GM18517 (cell line): ENCODE data around the gene SSTR5.

Source experiments
- ATAC-seq: cut with Tn5 transposase; IDR thresholded peaks from one replicate; pipeline ENCODE4 v1.9.1; 2021; ENCODE audit warnings: mild to moderate bottlenecking, moderate library complexity; ENCODE audit not compliant: unreplicated experiment

SSTR5 gene

DNA sequence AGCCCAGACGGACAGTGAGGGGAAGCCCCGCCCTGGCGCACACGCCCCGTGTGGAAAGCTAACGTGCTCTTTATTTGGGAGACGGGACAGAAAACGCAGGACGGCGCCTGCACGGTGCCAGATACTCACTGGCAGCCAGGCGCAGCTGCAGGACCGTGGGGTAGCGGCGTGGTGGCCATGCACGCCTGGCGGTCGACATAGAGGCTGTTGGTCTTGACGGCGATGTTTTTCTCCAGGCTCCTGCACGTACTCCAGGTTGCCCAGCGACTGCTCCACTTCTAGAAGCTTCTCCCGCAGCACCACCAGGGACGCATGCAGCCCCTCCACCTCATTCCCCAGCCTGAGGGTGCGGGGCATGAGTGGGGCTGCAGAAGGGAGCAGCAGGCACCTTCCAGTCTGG, 28.6 kb downstream of the SSTR5 start:
- ATAC-seq, result no peak

GRCh38 chr16:1101573-1102332, 29.2 kb downstream of the SSTR5 start:
- ATAC-seq, result no peak

GRCh38 chr16:1102333-1102700, 29.8 kb downstream of the SSTR5 start:
- no peak for ATAC-seq

DNA sequence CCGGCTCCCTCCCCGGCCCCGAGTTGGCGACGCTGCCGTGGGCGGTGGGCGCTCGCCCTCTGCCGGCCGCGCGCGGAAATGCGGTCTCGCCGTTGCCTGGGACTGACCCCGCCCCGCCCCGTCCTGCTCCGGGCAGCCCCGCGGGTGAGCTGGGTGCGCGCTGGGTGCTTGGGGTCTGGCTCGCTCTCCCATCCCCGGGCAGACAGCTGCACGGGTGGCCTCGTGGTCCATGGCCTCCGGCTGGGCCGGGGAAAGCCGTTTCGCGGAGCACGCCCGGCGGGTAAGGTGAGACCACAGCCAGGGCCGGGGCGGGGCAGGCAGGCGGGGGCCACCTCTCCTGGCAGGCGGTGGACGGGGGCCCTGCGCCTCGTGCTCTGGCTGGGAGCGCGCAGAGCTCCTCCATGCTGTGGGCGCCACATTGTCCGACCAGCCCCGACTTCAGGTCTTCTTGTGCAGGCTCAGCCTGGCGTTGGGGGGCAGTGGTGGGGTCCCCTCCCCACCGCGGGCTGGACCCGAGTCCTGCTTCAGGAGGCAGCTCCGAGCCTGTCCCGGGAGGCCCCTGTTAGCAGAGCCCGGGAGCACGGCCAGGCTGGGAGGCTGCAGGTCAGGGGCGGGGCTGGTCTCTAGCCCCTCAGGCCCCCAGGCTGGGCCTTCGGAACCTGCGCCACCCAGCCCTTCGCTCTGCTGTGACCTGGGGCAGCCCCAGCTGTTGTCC, 30.5 kb downstream of the SSTR5 start:
- ATAC-seq, result no peak

DNA sequence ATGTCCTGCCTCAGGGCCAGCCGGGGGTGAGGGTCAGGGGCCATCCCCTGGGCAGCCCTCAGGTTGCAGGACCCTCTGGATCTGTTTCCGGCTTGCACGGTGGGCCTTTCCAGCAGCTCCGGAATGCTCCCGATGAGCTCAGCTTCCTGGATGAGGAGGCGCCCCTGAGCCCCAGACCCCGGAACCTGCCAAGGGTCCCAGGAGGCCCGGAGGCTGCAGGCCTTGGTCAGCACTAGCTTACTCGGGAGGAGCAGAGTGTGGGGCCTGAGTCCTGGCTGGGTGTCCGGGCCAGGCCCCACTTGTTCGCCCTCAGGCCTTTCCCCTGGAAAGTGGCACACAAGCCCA, 31.1 kb downstream of the SSTR5 start:
- ATAC-seq, result no peak

GRCh38 chr16:1105888-1106620, 33.5 kb downstream of the SSTR5 start:
- ATAC-seq, result no peak

DNA sequence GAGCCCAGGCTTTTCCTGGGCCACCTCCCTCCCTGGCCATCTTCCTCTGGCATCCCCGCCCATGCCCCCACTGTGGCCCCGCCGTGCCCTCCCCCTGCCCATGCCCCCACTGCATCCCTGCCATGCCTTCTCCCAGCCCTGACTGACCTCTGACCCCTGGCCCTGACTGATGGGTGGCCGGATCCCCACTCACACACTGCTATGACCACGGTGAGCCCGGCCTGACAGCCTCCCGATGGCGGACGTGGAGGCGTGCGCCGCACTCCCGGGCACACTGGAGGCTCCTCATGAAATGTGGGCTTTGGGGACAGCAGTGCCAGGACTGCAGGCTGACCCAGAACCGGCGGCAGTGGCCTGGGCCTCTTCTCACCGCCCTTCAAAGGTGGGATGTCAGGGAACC, 34.1 kb downstream of the SSTR5 start:
- no peak for ATAC-seq

GRCh38 chr16:1107141-1107540, 34.6 kb downstream of the SSTR5 start:
- ATAC-seq, result no peak

- no peak for ATAC-seq
Observed at GRCh38 chr16:1107731-1108130, 35.2 kb downstream of the SSTR5 start.

DNA sequence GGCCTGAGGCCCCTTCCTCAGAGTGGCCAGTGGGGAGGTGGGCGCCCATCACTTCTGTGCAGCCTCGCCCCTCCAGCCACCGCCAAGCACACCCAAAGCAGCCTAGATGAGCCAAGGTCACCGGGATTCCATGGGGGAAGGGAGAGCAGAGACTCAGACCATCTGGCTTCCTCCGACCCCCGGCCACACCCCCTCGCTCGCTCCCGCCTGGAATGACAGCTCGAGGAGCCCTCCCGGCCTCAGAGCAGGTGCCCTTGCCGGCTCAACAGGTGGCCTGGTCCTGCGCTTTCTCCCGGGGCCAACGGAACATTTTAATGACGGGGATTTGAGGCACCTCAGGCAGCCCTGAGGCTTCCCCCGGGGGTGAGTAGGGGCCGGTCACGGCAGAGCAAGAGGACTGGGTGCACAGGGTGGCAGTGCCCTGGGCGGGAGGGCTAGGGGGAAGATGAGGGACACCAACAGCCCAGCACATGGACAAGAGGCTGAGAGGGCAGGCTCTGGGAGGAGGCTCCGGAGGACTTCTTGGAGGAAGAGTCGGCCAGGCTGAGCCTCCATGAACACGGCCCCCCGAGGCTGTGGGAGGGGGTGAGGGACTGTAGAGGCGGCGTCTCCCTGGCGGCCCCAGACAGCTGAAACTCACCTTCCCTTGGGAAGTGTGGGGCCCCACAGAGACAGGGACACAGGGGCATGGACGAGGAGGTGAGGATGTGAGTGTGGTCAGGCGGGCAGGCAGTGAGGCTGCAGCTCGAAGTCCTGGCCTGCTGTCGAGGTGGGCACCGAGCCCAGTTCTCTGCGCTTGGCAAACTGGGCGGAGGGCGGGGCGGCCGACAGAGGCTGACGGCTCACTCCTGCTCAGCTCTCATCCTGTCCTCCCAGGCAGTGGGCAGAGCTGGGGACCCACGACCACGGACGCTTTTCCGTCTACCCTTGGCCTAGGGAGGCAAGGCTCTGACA, 36.0 kb downstream of the SSTR5 start:
- no peak for ATAC-seq

- ATAC-seq, result no peak
Observed at GRCh38 chr16:1109648-1110047, 37.1 kb downstream of the SSTR5 start.

- ATAC-seq, result no peak
Observed at GRCh38 chr16:1112506-1113184, 40.1 kb downstream of the SSTR5 start.

GRCh38 chr16:1113489-1113888, 40.9 kb downstream of the SSTR5 start:
- no peak for ATAC-seq

- ATAC-seq, result no peak
Observed at GRCh38 chr16:1113889-1114526, 41.5 kb downstream of the SSTR5 start.

DNA sequence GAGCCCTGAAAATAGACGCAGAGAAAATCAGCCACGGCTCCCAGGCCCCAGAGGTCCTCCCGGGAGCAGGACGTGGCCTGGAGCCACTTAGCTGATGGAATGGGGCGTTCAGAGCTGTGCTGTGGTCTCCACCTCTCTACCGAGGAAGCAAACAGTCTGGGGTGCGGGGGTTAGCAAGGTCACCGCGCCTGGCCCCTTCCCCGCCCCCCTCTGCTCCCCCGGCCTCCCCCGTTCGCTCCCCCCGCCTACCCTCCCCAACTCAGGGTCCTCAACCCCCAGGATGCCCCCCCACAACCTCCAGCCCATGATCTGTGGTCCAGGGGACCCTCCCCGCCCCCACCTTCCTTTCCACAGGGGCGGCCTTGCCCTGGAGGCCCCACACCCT, 44.1 kb downstream of the SSTR5 start:
- ATAC-seq, result no peak

DNA sequence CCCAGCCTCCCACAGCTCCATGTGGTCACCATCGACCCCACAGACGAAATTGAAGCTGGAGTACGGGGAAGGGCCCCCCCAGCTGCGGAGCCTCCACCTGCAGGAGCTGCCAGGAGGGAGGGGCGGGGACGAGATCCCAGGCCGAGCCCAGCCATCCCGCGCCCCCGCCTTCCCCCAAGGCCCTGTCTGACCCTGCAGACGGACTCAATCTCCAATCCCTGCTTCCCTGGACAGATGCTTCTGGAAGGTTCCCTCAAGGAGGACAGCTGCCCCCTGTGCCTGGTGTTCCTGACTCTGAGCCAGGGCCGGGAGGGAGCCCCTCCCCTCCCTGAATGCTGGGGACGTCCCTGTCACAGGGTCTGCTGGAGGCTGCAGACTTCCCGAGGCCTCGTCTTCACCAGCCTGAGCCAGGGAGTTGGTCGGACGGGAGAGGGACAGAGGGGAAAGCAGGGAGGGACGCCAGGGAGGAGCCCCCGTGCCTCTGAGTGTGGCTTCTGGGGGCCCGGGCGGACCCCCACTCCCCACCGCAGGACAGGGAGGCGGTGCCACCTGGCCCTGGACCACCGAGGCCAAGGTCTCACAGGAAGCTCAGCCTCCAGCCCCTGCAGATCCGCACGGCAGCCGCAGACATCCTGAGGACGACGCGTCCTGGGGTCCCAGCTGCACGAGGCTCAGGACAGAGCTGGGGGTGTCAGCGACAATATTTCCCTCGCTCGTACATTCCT, 44.8 kb downstream of the SSTR5 start:
- no peak for ATAC-seq

GRCh38 chr16:1117926-1118325, 45.4 kb downstream of the SSTR5 start:
- ATAC-seq, result no peak

- no peak for ATAC-seq
Observed at GRCh38 chr16:1119129-1119528, 46.6 kb downstream of the SSTR5 start.
